DND-41 (cell line): ENCODE results near the gene WDR59.

ENCODE experiments used
- ATAC-seq: fragments of 200-7000 bp; cut with Tn5 transposase; 3 replicates; pipeline ENCODE4 v1.9.1; 2021; ENCODE audit warnings: low read depth; ENCODE audit not compliant: insufficient read depth
- DNase-seq: peaks from one replicate; pipeline ENCODE4 v3.0.0-alpha.2; 2020
- H2AFZ ChIP-seq: 2 replicates; pipeline ENCODE4 v1.6.0; 2012; ENCODE audit warnings: low read depth, low read length
- H3K27ac ChIP-seq: 2 replicates; pipeline ENCODE4 v1.5.1; 2012; ENCODE audit warnings: low read length, inconsistent platforms
- H3K27me3 ChIP-seq: fragments of 200-600 bp; sonication (generic); 2 replicates; pipeline ENCODE4 v1.6.0; 2012; ENCODE audit warnings: low read length, mild to moderate bottlenecking, inconsistent platforms; ENCODE audit not compliant: insufficient read depth, poor library complexity
- H3K36me3 ChIP-seq: 2 replicates; pipeline ENCODE4 v1.5.1; 2012; ENCODE audit warnings: low read length, inconsistent platforms; ENCODE audit not compliant: insufficient read depth
- H3K4me1 ChIP-seq: 2 replicates; pipeline ENCODE4 v1.5.1; 2012; ENCODE audit warnings: mild to moderate bottlenecking, low read length; ENCODE audit not compliant: insufficient read depth
- H3K4me2 ChIP-seq: 2 replicates; pipeline ENCODE4 v1.6.0; 2012; ENCODE audit warnings: mild to moderate bottlenecking, moderate library complexity, low read length, inconsistent platforms; ENCODE audit not compliant: insufficient read depth
- H3K4me3 ChIP-seq, 2 experiments: fragments of 200-600 bp in 1 of 2; shearing (Covaris generic) in 1 of 2; 2 replicates each; pipeline ENCODE4 v1.5.1; 2012 to 2016; ENCODE audit warnings: inconsistent platforms in 2 of 2, low read length in 2 of 2, mild to moderate bottlenecking in 2 of 2, low read depth in 1 of 2, moderate library complexity in 1 of 2
- H3K79me2 ChIP-seq: 2 replicates; pipeline ENCODE4 v1.6.0; 2012; ENCODE audit warnings: low read length, inconsistent platforms; ENCODE audit not compliant: insufficient read depth
- H3K9ac ChIP-seq: 2 replicates; pipeline ENCODE4 v1.6.0; 2012; ENCODE audit warnings: low read depth, mild to moderate bottlenecking, inconsistent platforms, low read length, moderate library complexity
- H3K9me3 ChIP-seq: 2 replicates; pipeline ENCODE4 v1.5.1; 2012; ENCODE audit warnings: low read length, moderate library complexity, mild to moderate bottlenecking, inconsistent platforms; ENCODE audit not compliant: insufficient read depth, severe bottlenecking
- H4K20me1 ChIP-seq: 2 replicates; pipeline ENCODE4 v1.6.0; 2012; ENCODE audit warnings: low read length; ENCODE audit not compliant: insufficient read depth
- CTCF ChIP-seq: IDR thresholded peaks from 2 replicates; pipeline ENCODE4 v1.5.1; 2012; ENCODE audit warnings: borderline replicate concordance, low read length, moderate library complexity, mild to moderate bottlenecking; ENCODE audit not compliant: poor library complexity, severe bottlenecking; ENCODE audit errors: extremely low read depth
- EZH2 ChIP-seq: IDR thresholded peaks from 3 replicates; pipeline ENCODE4 v1.6.1; 2012; ENCODE audit warnings: borderline replicate concordance, low read depth, mild to moderate bottlenecking, moderate library complexity, low read length, inconsistent platforms; ENCODE audit not compliant: severe bottlenecking

The WDR59 gene

DNA sequence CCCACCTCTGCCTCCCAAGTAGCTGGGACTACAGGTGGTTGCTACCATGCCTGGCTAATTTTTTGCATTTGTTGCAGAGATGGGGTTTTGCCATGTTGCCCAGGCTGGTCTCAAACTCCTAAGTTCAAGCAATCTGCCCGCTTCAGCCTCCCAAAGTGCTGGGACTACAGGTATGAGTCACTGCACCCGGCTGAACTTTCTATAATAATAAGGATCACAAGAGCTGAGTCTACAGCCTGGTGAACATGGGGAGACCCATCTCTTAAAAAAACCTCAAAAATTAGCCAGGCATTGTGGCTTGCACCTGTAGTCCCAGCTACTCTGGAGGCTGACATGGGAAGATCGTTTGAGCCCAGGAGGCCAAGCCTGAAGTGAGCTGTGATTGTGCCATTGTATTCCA, 53.5 kb downstream of the WDR59 start:
- no peak for TF ChIP-seq EZH2
- TF ChIP-seq CTCF = no peak

GRCh38 chr16:74929636-74930035, 55.3 kb downstream of the WDR59 start:
- Histone ChIP-seq H3K27me3 (no peaks in the 10 kb centered on the region), H3K36me3 (peaks cover 36% of the 10 kb centered on the region; the same call in 1 of the 2 replicates), H3K27ac (no peak overlapping the region), H3K4me1 (no peaks in the 10 kb centered on the region), H3K9ac (no peak overlapping the region), H3K79me2 (no peaks in the 10 kb centered on the region), H2AFZ (no peak overlapping the region), H3K4me2 (no peak overlapping the region), H3K4me3 (no peak overlapping the region), H4K20me1 (no peaks in the 10 kb centered on the region), H3K9me3 (no peaks in the 10 kb centered on the region)
- no peak for TF ChIP-seq EZH2
- TF ChIP-seq CTCF = no peak
- DNase-seq (no peak), ATAC-seq (no peak)

More for the DNA sequence above, 53.5 kb downstream of the WDR59 start:
- H2AFZ ChIP-seq = no peak overlapping the region
- no peak overlapping the region for H3K4me2 ChIP-seq
- no peak overlapping the region for H3K4me3 ChIP-seq
- ATAC-seq (no peak), DNase-seq (no peak)
- no peak overlapping the region for H3K27ac ChIP-seq
- no peaks in the 10 kb centered on the region for H3K27me3 ChIP-seq
- H3K9me3 ChIP-seq = no peaks in the 10 kb centered on the region
- H3K9ac ChIP-seq = no peak overlapping the region
- H3K79me2 ChIP-seq = no peaks in the 10 kb centered on the region
- no peaks in the 10 kb centered on the region for H3K4me1 ChIP-seq
- peaks cover 36% of the 10 kb centered on the region; the same call in 1 of the 2 replicates for H3K36me3 ChIP-seq
- no peaks in the 10 kb centered on the region for H4K20me1 ChIP-seq

DNA sequence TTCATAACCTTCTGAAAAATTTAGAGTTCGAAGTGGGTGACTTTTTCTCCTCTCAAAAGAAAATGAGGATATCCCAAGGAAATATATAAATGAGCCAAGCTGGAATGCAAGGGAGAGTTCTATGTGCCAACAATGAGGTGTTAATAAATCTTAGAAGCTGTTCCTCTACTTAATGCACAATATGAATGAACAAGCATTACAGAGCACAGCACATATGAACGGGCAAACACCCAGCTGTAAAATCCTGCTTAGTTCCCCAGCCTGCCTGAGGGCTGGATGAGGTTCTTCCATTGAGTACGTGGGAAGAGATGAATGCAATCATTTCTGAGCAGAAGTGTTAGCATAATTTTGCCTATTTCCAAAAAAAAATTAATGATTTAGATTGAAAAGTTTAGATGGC, 58.1 kb downstream of the WDR59 start:
- Histone ChIP-seq H3K79me2 (no peaks in the 10 kb centered on the region), H3K27ac (no peak overlapping the region), H3K4me2 (no peak overlapping the region), H3K4me1 (no peaks in the 10 kb centered on the region), H3K9ac (no peak overlapping the region), H3K27me3 (no peaks in the 10 kb centered on the region), H2AFZ (no peak overlapping the region), H4K20me1 (no peaks in the 10 kb centered on the region), H3K9me3 (no peaks in the 10 kb centered on the region), H3K4me3 (no peak overlapping the region), H3K36me3 (peaks cover 42% of the 10 kb centered on the region)
- TF ChIP-seq CTCF (no peak), EZH2 (no peak)
- no peak for DNase-seq
- no peak for ATAC-seq

- Histone ChIP-seq H3K9ac (no peak overlapping the region), H3K36me3 (peaks cover 43% of the 10 kb centered on the region), H3K4me3 (no peak overlapping the region), H2AFZ (no peak overlapping the region), H3K9me3 (no peaks in the 10 kb centered on the region), H3K4me2 (no peak overlapping the region), H4K20me1 (no peaks in the 10 kb centered on the region), H3K27me3 (no peaks in the 10 kb centered on the region), H3K27ac (no peak overlapping the region), H3K79me2 (no peaks in the 10 kb centered on the region), H3K4me1 (no peaks in the 10 kb centered on the region)
- DNase-seq (no peak), ATAC-seq (no peak)
- no peak for TF ChIP-seq EZH2
- TF ChIP-seq CTCF = no peak
Measured at GRCh38 chr16:74923766-74924460, 61.0 kb downstream of the WDR59 start.
